ENCODE results near the gene ICAM4. TPM values are rescaled to one million over a fixed set of nuclear protein-coding genes. Genes with fewer than 3 reads are reported as not detected.

The ICAM4 gene
- total and polyA plus RNA-seq, 2 donors (not counting 3 experiments of a cell fraction or from before 2014, with no cell fraction given) = 0.44 to 0.49 TPM

DNA sequence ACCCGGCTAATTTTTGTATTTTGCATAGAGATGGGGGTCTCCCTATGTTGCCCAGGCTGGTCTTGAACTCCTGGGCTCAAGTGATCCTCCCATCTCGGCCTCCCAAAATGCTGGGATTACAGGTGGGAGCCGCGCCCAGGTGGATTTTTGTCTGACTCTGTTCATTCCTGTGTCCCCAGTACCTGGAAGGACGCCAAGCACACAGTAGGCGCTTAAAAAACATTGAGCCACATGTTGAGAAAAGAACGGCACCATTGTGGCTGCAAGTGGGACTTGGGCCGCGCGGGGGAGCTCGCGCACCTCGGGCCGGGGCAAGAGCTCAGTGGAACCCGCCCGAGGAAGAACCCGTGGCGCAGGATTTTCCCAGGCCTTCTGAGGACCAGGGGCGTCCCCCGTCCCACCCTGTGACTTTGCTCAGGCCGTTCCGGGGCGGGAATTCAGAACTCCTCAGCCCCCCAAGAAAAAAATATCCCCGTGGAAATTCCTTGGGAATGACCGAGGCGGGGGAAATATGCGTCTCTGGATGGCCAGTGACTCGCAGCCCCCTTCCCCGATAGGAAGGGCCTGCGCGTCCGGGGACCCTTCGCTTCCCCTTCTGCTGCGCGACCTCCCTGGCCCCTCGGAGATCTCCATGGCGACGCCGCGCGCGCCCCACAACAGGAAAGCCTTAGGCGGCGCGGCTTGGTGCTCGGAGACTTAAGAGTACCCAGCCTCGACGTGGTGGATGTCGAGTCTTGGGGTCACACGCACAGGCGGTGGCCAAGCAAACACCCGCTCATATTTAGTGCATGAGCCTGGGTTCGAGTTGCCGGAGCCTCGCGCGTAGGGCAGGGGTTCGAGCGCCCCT lies 17.2 kb upstream of the ICAM4 start:
- Histone ChIP-seq H3K9me1 (replicated peaks; ENCODE audit: control insufficient read depth, extremely low read depth, insufficient read depth, low read length) (no peaks in the 10 kb centered on the region), H3K27ac (ENCODE audit: insufficient read depth, low read depth, low read length) (peak overlapping the region; percentile 73), H3K27me3 (ENCODE audit: control insufficient read depth in 2 of 2, insufficient read depth in 2 of 2, low read length in 2 of 2) (no peaks in the 10 kb centered on the region), H3K4me3 (replicated peaks in 1 of 3; ENCODE audit: insufficient read depth in 1 of 3, low read depth in 1 of 3, low read length in 3 of 3) (no peak overlapping the region), H3K4me1 (ENCODE audit: control insufficient read depth, extremely low read depth, insufficient read depth, low read length) (peaks cover 36% of the 10 kb centered on the region), H3K36me3 (ENCODE audit: control insufficient read depth in 2 of 2, extremely low read depth in 1 of 2, insufficient read depth in 2 of 2, low read length in 2 of 2) (no peaks in the 10 kb centered on the region), H3K9me3 (replicated peaks; ENCODE audit: control insufficient read depth, insufficient read depth, low read length) (no peaks in the 10 kb centered on the region), H2AFZ (ENCODE audit: low read depth, low read length) (peak overlapping the region; percentile 9), H3K4me2 (ENCODE audit: insufficient read depth, low read length) (peak overlapping the region; percentile 50), H3K79me2 (ENCODE audit: control insufficient read depth, insufficient read depth, low read length) (no peaks in the 10 kb centered on the region), H3K9ac (replicated peaks; ENCODE audit: extremely low read depth, insufficient read depth, low read length) (peak overlapping the region; percentile 61), H4K20me1 (replicated peaks; ENCODE audit: control insufficient read depth, extremely low read depth, insufficient read depth, low read length) (no peaks in the 10 kb centered on the region)
- BruUV-seq (replicated peaks) = no TSS peak
- intact Hi-C loops (cut with micrococcal nuclease) (loop anchor here (1.0 to 5.0 kb wide), 5 partner anchors 17 to 120 kb away; partner anchors contain the start of genes FDX2, ICAM4, RAVER1 and TYK2), dilution Hi-C loops (cut with MboI; ENCODE audit: extremely low pct_ligation_motif_present, low sequenced_read_pairs) (no loop called here)
- peak; percentile 84 for FAIRE-seq
- DNase-seq (ENCODE audit: low read depth, low spot score) = peak; percentile 90
- ChIA-PET POLR2A (interaction anchor here (0.7 to 2.6 kb wide), 6 partner anchors 9 to 121 kb away, joined by 5 to 15 read pairs (median 12); partner anchors contain the start of genes ICAM4 and ICAM5), CTCF (interaction anchor here (0.6 to 9.0 kb wide), 34 partner anchors 10 to 154 kb away, joined by 3 to 411 read pairs (median 6); partner anchors contain the start of genes CDC37, FDX2, ICAM4 and ICAM5)
- TF ChIP-seq, protein P1, sequence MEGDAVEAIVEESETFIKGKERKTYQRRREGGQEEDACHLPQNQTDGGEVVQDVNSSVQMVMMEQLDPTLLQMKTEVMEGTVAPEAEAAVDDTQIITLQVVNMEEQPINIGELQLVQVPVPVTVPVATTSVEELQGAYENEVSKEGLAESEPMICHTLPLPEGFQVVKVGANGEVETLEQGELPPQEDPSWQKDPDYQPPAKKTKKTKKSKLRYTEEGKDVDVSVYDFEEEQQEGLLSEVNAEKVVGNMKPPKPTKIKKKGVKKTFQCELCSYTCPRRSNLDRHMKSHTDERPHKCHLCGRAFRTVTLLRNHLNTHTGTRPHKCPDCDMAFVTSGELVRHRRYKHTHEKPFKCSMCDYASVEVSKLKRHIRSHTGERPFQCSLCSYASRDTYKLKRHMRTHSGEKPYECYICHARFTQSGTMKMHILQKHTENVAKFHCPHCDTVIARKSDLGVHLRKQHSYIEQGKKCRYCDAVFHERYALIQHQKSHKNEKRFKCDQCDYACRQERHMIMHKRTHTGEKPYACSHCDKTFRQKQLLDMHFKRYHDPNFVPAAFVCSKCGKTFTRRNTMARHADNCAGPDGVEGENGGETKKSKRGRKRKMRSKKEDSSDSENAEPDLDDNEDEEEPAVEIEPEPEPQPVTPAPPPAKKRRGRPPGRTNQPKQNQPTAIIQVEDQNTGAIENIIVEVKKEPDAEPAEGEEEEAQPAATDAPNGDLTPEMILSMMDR (IDR thresholded peaks at IDR 0.05; ENCODE audit: extremely low read depth in 1 of 2, insufficient read depth in 1 of 2, low read depth in 1 of 2, low read length in 2 of 2) = peak; percentile 88 to 93
- TF ChIP-seq FOS (IDR thresholded peaks at IDR 0.05; ENCODE audit: borderline replicate concordance, insufficient read depth, low read length) (no peak), MYC (IDR thresholded peaks at IDR 0.05; ENCODE audit: low read depth, low read length) (no peak)
- TF ChIP-seq, protein P2, sequence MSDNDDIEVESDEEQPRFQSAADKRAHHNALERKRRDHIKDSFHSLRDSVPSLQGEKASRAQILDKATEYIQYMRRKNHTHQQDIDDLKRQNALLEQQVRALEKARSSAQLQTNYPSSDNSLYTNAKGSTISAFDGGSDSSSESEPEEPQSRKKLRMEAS (IDR thresholded peaks at IDR 0.05; ENCODE audit: insufficient read depth, insufficient read length) = peak; percentile 11
